Activated naive CD4-positive, alpha-beta T cell treated with anti-CD3 and anti-CD28 coated beads, Interleukin-2, amount 50 U/mL, for 16 hours (primary cell): ENCODE data around the gene FRAS1.

Experiments used
- DNase-seq: peaks from one replicate; pipeline ENCODE4 v3.0.0-alpha.2; 2020

Gene FRAS1

GRCh38 chr4:78332976-78333375 is 275.9 kb downstream of the FRAS1 start:
- no peak for DNase-seq

GRCh38 chr4:78336093-78336943 is 279.2 kb downstream of the FRAS1 start:
- DNase-seq = no peak

GRCh38 chr4:78337244-78338020 is 280.3 kb downstream of the FRAS1 start:
- DNase-seq = no peak

- no peak for DNase-seq
These were observed 285.0 kb downstream of the FRAS1 start for GRCh38 chr4:78342125-78342524.

- no peak for DNase-seq
These were observed 286.6 kb downstream of the FRAS1 start for GRCh38 chr4:78343682-78344081.

GRCh38 chr4:78345237-78345636 is 288.1 kb downstream of the FRAS1 start:
- DNase-seq = no peak

GRCh38 chr4:78346222-78346621 is 289.1 kb downstream of the FRAS1 start:
- no peak for DNase-seq

- no peak for DNase-seq
These were observed 290.4 kb downstream of the FRAS1 start for GRCh38 chr4:78347527-78347926.

GRCh38 chr4:78353921-78354320 is 296.8 kb downstream of the FRAS1 start:
- no peak for DNase-seq

- no peak for DNase-seq
These were observed 297.7 kb downstream of the FRAS1 start for GRCh38 chr4:78354782-78355181.

- DNase-seq = no peak
These were observed 298.2 kb downstream of the FRAS1 start for GRCh38 chr4:78355306-78355705.

- no peak for DNase-seq
These were observed 299.2 kb downstream of the FRAS1 start for GRCh38 chr4:78356251-78356786.

GRCh38 chr4:78357122-78357521 is 300.0 kb downstream of the FRAS1 start:
- DNase-seq = no peak

- no peak for DNase-seq
These were observed 303.3 kb downstream of the FRAS1 start for GRCh38 chr4:78360466-78360865.

GRCh38 chr4:78361621-78362120 is 304.5 kb downstream of the FRAS1 start:
- no peak for DNase-seq

GRCh38 chr4:78362310-78362709 is 305.2 kb downstream of the FRAS1 start:
- DNase-seq = no peak

GRCh38 chr4:78363031-78363570 is 306.0 kb downstream of the FRAS1 start:
- DNase-seq = no peak

- no peak for DNase-seq
These were observed 312.6 kb downstream of the FRAS1 start for GRCh38 chr4:78369679-78370078.

GRCh38 chr4:78370631-78371372 is 313.7 kb downstream of the FRAS1 start:
- no peak for DNase-seq

GRCh38 chr4:78372355-78372988 is 315.3 kb downstream of the FRAS1 start:
- DNase-seq = no peak

- DNase-seq = no peak
These were observed 320.4 kb downstream of the FRAS1 start for GRCh38 chr4:78377555-78377954.

- no peak for DNase-seq
These were observed 321.9 kb downstream of the FRAS1 start for GRCh38 chr4:78379040-78379439.
